PC-3 (cell line): ENCODE data around the gene INVS.

Experiments
- EZH2 ChIP-seq: fragments of 300-600 bp; sonication (generic); IDR thresholded peaks from one replicate; pipeline ENCODE4 v1.6.1; 2017; ENCODE audit warnings: antibody characterized with exemption, mild to moderate bottlenecking, low read length; ENCODE audit not compliant: unreplicated experiment
- TF ChIP-seq, protein P1 (sequence below): fragments of 300-600 bp; sonication (generic); conservative IDR thresholded peaks from 2 replicates; pipeline ENCODE4 v1.5.1; 2017; ENCODE audit warnings: antibody characterized with exemption, low read depth, mild to moderate bottlenecking, low read length

DNA sequence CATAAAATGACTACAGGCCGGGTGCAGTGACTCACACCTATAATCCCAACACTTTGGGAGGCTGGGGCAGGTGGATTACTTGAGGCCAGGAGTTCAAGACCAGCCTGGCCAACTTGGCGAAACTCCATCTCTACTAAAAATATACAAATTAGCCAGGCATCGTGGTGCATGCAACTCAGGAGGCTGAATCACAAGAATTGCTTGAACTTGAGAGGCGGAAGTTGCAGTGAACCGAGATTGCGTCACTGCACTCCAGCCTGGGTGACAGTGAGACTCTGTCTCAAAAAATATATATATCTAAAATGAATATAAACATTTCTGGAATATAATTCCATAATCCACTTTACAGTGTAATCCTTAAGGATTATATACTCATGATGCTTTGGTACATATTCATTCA lies 187.2 kb downstream of the INVS start:
- TF ChIP-seq, protein P1, sequence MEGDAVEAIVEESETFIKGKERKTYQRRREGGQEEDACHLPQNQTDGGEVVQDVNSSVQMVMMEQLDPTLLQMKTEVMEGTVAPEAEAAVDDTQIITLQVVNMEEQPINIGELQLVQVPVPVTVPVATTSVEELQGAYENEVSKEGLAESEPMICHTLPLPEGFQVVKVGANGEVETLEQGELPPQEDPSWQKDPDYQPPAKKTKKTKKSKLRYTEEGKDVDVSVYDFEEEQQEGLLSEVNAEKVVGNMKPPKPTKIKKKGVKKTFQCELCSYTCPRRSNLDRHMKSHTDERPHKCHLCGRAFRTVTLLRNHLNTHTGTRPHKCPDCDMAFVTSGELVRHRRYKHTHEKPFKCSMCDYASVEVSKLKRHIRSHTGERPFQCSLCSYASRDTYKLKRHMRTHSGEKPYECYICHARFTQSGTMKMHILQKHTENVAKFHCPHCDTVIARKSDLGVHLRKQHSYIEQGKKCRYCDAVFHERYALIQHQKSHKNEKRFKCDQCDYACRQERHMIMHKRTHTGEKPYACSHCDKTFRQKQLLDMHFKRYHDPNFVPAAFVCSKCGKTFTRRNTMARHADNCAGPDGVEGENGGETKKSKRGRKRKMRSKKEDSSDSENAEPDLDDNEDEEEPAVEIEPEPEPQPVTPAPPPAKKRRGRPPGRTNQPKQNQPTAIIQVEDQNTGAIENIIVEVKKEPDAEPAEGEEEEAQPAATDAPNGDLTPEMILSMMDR: no peak
- no peak for TF ChIP-seq EZH2
